Inferior parietal cortex (tissue), 1 donor: ENCODE results near the gene EMSY.
"Not testable (repeated sequence)": the region's sequence is repeated elsewhere in the genome, so short reads cannot be mapped to it uniquely, and the experiment has no call there.

Source experiments
- DNase-seq: peaks from one replicate; pipeline ENCODE4 v3.0.0-alpha.2; 2016; ENCODE audit errors: extremely low spot score

EMSY gene, protein sequence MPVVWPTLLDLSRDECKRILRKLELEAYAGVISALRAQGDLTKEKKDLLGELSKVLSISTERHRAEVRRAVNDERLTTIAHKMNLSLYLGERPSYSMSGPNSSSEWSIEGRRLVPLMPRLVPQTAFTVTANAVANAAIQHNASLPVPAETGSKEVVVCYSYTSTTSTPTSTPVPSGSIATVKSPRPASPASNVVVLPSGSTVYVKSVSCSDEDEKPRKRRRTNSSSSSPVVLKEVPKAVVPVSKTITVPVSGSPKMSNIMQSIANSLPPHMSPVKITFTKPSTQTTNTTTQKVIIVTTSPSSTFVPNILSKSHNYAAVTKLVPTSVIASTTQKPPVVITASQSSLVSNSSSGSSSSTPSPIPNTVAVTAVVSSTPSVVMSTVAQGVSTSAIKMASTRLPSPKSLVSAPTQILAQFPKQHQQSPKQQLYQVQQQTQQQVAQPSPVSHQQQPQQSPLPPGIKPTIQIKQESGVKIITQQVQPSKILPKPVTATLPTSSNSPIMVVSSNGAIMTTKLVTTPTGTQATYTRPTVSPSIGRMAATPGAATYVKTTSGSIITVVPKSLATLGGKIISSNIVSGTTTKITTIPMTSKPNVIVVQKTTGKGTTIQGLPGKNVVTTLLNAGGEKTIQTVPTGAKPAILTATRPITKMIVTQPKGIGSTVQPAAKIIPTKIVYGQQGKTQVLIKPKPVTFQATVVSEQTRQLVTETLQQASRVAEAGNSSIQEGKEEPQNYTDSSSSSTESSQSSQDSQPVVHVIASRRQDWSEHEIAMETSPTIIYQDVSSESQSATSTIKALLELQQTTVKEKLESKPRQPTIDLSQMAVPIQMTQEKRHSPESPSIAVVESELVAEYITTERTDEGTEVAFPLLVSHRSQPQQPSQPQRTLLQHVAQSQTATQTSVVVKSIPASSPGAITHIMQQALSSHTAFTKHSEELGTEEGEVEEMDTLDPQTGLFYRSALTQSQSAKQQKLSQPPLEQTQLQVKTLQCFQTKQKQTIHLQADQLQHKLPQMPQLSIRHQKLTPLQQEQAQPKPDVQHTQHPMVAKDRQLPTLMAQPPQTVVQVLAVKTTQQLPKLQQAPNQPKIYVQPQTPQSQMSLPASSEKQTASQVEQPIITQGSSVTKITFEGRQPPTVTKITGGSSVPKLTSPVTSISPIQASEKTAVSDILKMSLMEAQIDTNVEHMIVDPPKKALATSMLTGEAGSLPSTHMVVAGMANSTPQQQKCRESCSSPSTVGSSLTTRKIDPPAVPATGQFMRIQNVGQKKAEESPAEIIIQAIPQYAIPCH (N-terminal part only)

DNA sequence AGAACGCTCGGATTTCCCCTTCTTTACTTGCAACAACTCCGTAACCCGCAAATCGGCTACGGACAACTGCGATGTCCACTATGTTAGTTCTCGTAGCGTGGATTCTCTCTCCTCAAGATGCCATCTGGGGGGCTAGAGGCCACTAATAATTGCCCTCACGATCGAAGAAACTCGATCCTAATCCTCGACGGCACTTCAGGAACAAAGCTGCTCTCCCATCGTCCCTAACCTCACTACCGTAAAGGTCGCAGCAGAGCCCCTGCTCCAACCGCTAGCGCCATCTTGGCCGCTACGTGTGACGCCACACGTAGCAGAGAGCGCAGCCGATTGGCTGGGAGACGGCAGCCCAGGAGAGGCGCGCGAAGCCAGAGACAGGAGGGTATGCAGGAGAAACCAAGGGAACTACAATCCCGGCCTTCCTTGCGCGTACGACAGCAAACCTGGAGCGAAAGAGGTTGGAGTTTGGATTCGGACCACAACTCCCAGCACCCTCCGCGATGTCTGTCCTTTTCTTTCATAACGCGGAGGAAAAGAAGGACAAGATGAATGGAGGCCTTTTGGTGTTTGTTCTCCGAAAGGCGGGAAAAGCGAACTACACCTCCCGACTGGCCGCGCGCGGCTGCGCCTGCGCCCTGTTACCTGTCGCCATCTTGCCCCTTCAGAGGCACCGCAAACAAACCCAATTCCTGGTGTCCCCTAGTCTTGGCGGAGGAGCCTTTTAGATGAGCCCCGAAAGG, at the start of gene EMSY:
Gene EMSY, plus strand, starts transcription at position 635 of the 737 bp plus-strand sequence. CDS start 1,921 bp downstream, outside the sequence.
- DNase-seq = peak; percentile 99

DNA sequence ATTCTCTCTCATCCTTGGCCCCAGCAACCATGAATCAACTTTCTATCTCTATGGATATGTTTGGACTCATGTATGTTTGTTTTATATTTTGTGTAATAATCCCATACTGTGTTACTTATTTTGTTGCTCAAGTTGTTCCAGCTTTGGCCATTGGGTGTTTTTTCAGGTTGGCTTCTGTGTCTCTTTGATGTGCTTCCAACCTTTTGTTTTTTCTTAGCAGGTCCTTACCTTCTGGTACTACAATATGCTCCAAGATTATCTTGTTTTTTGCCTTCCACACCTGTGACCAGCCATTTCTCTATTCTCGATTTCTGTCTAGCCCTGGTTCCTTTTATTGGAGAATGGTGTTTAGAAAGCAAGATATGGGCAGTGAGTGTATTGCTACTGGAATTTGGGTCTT, 49.5 kb upstream of the EMSY start:
- no peak for DNase-seq

DNA sequence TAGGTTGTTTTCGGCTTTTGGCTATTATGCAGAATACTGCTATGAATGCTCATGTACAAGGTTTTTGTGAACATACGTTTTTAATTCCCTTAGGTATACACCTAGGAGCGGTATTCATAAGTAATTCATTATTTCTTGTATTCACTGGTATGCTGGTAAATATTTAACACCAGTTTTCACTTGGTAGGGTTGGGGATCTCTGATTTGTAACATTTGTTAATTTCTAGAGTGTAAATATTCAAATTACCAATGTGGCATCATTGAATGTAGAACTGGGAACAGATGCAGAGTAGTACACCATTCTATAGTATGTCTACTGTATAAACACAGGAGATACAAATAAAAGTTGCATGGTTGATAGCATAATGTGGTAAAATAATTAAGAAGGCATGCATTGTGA, 47.4 kb upstream of the EMSY start:
- DNase-seq = no peak

DNA sequence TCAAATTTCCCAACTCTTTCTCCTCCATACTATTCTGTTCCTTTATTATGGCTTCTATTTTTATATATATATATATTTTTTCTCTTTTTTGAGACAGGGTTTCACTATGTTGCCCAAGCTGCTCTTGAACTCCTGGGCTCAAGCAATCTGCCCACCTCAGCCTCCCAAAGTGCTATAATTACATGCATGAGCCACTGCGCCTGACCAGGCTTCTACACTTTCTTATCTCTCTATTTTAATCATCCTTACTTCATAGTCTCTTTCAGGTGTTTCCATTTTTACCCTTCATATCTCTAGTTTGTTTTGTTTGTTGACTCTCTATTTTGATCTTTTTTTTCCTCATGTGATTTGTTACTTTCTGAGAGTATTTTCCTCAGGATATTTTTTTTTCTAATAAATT, 43.9 kb upstream of the EMSY start:
- DNase-seq = no peak

DNA sequence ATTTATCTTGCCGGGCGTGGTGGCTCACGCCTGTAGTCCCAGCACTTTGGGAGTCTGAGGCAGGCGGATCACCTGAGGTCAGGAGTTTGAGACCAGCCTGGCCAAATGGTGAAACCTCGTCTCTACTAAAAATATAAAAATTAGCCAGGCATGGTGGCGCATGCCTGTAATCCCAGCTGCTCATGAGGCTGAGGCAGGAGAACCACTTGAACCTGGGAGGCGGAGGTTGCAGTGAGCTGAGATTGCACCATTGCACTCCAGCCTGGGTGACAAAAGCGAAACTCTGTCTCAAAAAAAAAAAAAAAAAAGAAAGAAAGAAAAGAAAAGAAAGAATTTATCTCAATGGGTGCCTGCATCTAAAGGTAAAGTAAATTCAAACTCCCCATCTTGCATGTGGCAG, 43.3 kb upstream of the EMSY start:
- DNase-seq = not testable (repeated sequence)

DNA sequence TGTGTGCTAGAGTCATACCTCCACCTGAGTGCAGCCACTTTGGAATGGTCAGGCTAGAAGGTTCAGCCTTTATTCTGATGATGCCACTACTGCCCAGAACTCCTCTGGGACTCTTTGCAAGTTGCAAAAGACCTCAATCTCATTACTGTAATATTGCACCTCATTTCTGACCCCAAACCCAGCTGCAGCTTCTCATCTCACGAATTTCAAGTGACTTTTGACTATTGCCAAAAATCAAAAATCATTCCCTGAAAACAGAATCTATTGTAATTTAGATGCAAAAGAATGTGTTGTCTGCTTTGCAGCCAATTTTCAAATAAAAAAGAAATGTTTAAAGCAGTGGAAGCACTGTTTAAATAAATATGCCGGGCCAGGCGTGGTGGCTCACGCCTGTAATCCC, 38.5 kb upstream of the EMSY start:
- no peak for DNase-seq

DNA sequence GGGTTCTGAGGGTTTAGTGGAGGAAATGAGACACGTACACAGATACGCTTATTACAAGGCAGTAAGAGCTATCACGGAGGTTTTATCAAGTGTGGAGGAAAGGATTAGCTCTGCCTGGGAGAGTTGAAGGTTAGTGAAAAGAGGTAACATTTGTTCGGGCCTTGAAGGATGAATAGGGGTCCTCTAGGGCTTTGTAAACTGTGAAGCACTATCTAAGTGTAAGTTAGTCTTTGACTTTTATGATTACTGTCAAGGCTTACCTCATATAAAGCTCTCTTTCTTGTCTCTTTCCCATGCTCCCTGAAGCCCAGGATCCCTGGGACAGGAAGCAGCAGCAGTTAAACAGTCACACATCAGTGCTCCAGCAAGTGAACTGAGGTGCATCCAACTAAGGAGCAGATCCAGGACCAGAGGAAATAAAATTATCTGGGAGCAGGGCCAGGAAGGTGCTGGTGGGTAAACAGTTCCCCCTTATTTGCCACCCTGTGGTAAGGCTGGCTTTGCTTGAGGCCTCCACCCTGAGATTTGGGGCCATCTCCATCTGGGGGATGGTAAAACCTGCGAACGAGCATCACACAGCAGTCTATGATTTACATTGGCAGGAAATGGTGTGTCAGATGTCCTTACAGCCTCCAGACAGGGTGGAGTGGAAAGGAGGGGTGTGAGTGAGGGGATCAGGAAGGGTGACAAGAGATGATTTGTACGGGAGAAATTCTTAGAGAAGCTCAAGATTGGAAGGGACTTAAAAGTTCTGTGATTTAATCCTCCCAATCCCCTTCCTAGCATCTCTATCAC, 36.5 kb upstream of the EMSY start:
- DNase-seq = no peak

DNA sequence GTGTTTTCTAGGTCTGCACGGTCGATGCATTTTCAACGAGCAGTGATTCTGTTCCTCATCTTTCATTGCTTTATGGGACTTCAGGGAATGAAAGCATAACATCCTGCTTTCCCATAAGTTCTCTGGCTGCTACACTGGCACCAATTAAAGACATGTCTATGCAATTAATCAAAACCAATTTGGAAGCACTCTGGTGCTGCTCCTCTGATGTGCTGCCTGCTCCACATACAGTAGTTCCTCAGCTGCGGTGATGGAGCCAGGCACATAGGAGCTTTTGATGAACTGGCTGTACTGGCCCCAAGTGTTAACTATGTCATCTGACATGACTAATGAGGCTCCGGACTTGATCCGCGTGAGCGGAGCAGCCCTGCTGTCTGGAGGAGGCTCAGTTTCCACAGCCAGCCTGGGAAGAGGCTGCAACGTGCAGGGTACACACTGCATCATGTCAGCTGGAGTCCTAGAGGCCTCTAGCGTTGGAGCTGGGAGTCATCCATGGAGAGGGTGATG, 33.9 kb upstream of the EMSY start:
- no peak for DNase-seq

DNA sequence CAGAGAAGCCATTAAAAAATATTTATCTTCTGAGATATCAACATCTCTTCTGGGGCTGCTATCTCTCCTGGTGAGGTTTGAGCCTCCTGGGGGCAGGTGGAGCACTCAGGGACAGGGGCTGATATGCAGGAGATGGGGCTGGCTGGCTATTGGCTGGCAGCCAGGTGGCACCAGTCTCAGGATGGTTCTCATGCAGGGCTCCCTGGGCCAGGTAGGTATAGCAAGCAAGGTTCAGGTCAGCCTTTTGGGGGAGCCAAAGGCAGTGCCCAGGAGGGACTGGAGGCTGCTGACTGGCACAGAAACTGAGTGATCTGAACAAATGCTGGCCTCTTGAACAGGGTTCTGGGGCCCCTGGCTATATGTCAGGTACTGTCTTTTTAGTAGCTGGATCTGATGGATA, 29.7 kb upstream of the EMSY start:
- no peak for DNase-seq

DNA sequence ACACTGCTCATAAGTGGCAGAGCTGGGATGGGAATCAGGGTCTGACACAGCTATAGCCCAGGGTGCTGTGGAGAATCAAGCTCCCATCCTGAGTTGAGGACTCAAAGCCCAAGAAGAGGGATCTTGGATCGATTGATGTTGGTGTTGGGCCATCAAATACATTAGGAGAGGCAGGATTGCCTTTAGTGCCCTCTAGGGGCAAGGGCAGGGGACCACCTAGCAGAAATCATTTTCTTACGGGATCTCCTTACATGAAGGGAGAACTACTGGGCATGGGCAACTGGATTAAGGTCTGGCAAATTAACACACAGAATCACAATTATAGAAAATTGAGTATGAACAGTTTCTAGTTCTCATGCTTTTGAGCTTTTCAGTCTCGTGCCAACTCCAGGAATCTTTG, 24.9 kb upstream of the EMSY start:
- DNase-seq = no peak

DNA sequence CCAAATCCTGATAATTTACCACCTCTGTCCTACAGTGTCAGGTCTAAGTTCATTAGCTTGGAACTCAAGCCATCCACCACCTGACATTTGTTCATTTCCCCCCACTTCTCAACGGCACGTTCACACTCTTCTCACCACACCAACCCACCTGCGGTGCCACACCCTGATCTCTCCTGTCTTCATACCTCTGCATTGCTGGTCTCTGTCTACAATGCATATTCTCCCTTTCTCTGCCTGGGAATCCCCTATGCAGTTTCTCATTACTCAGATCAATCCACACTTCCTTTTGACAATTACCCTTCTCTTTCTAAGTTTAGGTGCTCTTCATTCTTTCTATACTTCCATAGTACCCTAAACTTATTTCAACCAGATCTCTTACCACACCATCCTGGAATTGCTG, 20.4 kb upstream of the EMSY start:
- no peak for DNase-seq

DNA sequence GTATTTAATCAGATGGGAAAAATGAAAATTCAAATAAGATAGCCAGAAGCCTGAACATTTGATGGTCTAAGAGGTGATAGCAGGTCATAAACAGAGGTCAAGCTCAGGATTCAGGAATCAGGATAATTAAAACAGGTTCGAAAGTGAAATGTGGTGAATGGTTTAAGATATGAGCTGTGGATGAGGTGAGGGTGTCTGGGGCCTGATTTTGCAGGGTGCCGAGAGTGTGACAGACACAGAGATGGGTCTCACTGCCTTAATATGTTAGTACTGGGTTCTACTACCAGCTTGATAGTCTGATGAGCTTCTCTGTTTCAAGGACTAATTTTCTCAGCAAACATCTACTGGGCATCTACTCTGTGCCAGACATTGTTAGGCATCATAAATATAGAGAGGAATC, 19.9 kb upstream of the EMSY start:
- no peak for DNase-seq

DNA sequence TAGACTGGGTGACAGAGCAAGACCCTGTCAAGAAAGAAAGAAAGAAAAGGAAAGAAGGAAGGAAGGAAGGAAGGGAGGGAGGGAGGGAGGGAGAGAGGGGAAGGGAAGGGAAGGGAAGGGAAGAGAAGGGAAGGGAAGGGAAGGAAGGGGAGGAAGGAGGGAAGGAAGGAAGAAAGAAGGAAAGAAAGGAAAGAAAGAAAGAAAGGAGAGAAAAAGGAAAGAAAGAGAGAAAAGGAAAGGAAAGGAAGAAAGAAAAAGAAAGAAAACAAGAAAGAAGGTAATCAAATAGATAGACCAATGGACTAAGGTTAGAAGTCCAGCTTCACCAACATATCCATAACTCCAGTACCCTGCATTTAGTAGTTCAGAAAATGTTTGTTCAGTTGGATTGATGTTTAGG, 18.2 kb upstream of the EMSY start:
- DNase-seq = no peak

DNA sequence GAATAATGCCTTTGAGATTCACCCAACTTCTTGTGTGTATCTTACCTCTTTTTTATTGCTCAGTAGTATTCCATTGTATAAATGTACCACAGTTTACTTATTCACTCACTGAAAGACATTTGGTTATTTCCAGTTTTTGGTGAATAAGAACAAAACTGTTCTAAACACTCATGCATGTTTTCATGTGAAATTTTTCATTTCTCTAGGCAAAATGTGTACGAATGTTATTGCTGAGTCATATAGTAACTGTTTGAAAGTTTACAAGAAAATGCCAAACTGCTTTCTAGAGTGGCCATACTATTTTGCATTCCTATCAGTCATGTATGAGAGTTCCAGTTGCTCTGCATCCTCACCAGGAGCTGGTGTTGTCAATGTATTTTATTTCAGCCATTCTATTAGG, 8.8 kb upstream of the EMSY start:
- no peak for DNase-seq

DNA sequence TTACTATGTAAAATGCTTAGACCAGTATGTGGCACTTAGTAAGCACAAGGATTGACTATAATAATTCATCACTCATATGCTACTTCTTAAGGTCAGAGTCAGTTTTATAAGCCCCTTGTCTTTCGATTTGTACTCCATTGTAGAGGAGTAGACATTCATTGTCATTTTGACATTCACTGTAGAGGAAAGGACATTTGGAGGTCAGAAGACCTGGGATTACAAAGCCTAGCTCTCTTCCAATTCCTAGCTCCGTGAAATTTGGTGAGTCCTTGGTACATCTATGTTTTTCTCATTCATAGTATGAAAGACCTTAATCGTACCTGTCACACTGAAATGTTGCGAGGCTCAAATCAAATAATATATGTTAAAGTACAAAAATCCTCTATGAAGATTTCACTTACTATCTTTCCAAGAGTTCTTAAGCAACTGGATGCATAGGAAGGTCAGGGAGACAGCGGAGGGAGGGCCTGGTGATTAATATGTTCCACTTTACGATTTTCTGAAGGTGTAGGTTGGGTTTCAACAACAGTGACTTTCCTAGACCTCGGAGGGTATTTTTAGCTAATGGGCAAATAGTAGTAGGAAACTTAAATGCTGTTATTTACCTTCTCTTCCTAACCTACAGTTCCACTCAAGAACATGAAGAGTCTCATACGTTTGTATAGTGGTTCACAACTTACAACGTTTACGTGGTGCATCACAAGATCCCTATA, 1.4 kb upstream of the EMSY start:
- no peak for DNase-seq

DNA sequence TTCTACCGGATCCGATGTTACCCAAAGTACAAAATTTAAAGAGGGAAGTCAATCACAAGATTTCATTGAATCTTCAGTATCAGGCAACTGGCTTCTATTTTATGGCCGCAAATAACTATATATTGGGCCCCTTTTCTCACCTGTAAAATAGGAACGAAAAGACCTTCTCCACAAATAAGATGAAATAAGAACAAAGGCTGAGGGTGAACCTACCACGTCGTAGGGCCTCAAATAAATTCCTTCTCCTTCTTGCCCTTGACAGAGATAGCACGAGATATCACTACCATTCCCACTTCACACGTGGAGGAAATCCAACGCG, 794 bp upstream of the EMSY start:
- DNase-seq = no peak

DNA sequence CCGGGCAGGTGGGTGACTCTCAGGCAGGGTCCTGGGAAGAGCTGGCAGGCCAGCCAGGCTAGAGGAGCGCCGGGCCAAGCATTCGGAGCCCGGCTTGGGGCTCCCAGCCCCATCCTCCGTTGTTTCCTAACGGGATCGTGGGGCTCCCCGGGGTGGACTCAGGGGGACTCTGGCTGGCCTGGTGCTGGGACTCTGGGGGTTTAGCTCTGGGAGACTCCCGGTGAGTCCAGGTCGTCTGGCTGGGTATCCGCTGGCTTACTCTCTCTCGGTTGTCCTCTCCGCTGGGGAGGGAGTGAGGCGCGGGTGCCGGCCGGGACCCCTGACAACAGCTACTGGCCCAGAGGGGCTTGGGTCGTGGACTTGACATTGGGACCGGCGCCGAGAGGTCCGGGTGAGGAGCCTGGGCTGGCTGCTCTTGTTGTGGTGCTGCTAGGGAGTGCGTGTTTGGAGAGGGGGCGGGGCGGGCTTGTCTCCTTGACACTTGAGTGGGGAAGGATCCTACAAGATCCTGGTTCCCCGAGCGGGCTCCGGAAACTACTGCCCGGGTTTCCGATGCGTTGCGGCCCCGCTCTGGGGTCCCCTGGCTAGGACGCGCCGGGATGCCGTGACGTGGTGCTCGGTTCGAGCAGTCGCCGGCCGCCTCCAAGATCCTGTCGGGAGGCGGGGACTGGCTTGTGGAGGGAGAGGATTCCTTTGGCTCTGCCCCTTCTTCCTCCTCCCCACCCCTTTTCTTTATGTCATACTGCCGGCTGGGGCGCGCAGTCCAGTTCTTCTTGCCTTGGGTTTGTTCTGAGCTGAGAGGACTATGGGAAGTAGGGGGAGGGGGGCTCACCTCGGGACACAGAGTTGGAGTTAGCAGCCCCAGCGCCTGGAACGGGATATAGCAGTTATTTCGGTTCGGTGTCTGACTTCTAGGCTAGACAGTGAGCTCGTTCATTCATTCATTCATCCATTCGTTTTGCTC, 585 bp downstream of the EMSY start:
- DNase-seq = peak; percentile 47

DNA sequence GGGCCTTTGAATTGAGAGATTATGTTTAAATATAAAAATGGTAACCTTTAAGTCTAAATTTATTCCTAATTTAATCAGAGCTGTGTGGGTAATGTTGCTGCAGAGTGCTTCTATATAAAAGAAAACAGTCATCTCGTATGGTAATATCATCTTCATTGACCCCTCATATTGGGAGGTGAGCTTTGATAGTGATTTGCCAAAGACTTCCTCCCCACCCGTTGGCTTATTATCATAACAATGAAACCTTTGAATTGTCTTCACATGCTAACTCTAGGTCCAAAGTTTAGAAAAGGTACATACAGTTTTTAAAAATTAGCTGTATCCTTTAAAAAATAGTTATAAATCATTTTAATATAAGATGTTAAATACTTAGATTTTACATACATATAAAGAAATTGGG, 3.7 kb downstream of the EMSY start:
- no peak for DNase-seq

DNA sequence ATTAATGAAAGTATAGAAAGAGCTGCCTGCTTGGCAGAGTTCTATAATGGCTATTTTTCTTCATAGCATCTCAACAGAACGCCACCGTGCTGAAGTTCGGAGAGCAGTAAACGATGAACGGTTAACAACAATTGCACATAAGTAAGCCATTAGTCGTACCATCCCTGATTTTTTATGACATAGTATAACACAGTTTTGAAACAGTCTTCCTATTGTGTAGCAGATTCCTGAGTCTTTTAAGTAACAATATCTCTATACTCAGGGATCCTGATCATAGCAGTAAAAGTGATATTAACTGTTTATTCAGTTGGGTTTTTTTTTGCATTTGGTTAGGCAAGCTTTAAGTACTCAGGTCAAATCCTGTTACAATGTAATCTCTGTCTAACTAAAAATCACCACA, 8.4 kb downstream of the EMSY start:
- no peak for DNase-seq
